Measurements from ENCODE around the gene ESR2.

GRCh38 chr14:64119500-64119899, 174.7 kb downstream of the ESR2 start:
- TF ChIP-seq POLR2A (IDR thresholded peaks at IDR 0.05), result no peak
- TF ChIP-seq, protein P1, sequence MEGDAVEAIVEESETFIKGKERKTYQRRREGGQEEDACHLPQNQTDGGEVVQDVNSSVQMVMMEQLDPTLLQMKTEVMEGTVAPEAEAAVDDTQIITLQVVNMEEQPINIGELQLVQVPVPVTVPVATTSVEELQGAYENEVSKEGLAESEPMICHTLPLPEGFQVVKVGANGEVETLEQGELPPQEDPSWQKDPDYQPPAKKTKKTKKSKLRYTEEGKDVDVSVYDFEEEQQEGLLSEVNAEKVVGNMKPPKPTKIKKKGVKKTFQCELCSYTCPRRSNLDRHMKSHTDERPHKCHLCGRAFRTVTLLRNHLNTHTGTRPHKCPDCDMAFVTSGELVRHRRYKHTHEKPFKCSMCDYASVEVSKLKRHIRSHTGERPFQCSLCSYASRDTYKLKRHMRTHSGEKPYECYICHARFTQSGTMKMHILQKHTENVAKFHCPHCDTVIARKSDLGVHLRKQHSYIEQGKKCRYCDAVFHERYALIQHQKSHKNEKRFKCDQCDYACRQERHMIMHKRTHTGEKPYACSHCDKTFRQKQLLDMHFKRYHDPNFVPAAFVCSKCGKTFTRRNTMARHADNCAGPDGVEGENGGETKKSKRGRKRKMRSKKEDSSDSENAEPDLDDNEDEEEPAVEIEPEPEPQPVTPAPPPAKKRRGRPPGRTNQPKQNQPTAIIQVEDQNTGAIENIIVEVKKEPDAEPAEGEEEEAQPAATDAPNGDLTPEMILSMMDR (IDR thresholded peaks at IDR 0.05), result no peak
